Endothelial cell of umbilical vein (primary cell): ENCODE results near the gene ANGPTL3. TPM values are rescaled to one million over a fixed set of nuclear protein-coding genes. Genes with fewer than 3 reads are reported as not detected.

Experiments
- BruUV-seq: library from RNA; stranded (reverse); fragments of 400-500 nt; replicated peaks from 2 replicates; lab custom pipeline; 2021; lab: Mats Ljungman, UMichigan
- CTCF ChIA-PET: fragments of 300-600, 350-600 bp; sonication (Branson Sonifier 250); formaldehyde crosslinking; loops from one replicate; lab custom pipeline; 2021; ENCODE audit warnings: antibody characterized with exemption, inconsistent platforms; lab: Charles Lee
- POLR2A ChIA-PET: fragments of 300-600, 350-600 bp; sonication (Branson Sonifier 250); formaldehyde crosslinking; loops from one replicate; lab custom pipeline; 2021; ENCODE audit warnings: antibody characterized with exemption, inconsistent platforms; lab: Charles Lee
- DNase-seq: peaks from one replicate; pipeline ENCODE4 v3.0.0-alpha.2; 2011; ENCODE audit warnings: low read depth, low spot score
- FAIRE-seq: peaks from 2 replicates; lab custom pipeline; 2011; peaks lifted over from hg19 to GRCh38; lab: Jason Lieb, UNC
- H2AFZ ChIP-seq: 2 replicates; pipeline ENCODE4 v1.6.0; 2012; ENCODE audit warnings: low read depth, low read length, control low read depth, inconsistent platforms
- H3K27ac ChIP-seq: 2 replicates; pipeline ENCODE4 v1.5.1; 2011; ENCODE audit warnings: low read depth, mild to moderate bottlenecking, control low read depth, low read length, moderate library complexity; ENCODE audit not compliant: insufficient read depth
- H3K27me3 ChIP-seq, 2 experiments: 2 replicates each; pipeline versions ENCODE4 v1.6.0 to v1.6.1; 2011; ENCODE audit warnings: low read length in 2 of 2, mixed read lengths in 1 of 2; ENCODE audit not compliant: control insufficient read depth in 2 of 2, insufficient read depth in 2 of 2
- H3K36me3 ChIP-seq, 2 experiments: 2 replicates in 1 of 2; 3 replicates in 1 of 2; pipeline ENCODE4 v1.5.1; 2011; ENCODE audit warnings: low read length in 2 of 2, mild to moderate bottlenecking in 1 of 2, moderate library complexity in 1 of 2; ENCODE audit not compliant: control insufficient read depth in 2 of 2, insufficient read depth in 2 of 2; ENCODE audit errors: extremely low read depth in 1 of 2
- H3K4me1 ChIP-seq: 3 replicates; pipeline ENCODE4 v1.5.1; 2011; ENCODE audit warnings: mild to moderate bottlenecking, low read length; ENCODE audit not compliant: control insufficient read depth, insufficient read depth; ENCODE audit errors: extremely low read depth
- H3K4me2 ChIP-seq: 2 replicates; pipeline ENCODE4 v1.6.1; 2011; ENCODE audit warnings: low read length, control low read depth, mixed read lengths; ENCODE audit not compliant: insufficient read depth
- H3K4me3 ChIP-seq, 3 experiments: fragments of 200-600 bp in 1 of 3; sonication (generic), shearing (Covaris generic) in 1 of 3; replicated peaks in 1 of 3; 2 replicates each; pipeline ENCODE4 v1.5.1; 2011 to 2016; ENCODE audit warnings: control low read depth in 3 of 3, low read length in 3 of 3, mild to moderate bottlenecking in 2 of 3, inconsistent platforms in 1 of 3, low read depth in 1 of 3, moderate library complexity in 1 of 3; ENCODE audit not compliant: insufficient read depth in 1 of 3
- H3K79me2 ChIP-seq: 2 replicates; pipeline ENCODE4 v1.6.0; 2012; ENCODE audit warnings: low read length, inconsistent platforms; ENCODE audit not compliant: control insufficient read depth, insufficient read depth
- H3K9ac ChIP-seq: replicated peaks from 2 replicates; pipeline ENCODE3; 2011; ENCODE audit warnings: low read length, control low read depth; ENCODE audit not compliant: insufficient read depth; ENCODE audit errors: extremely low read depth
- H3K9me1 ChIP-seq: replicated peaks from 3 replicates; pipeline ENCODE4 v1.6.0; 2011; ENCODE audit warnings: mild to moderate bottlenecking, low read length; ENCODE audit not compliant: control insufficient read depth, insufficient read depth; ENCODE audit errors: extremely low read depth
- H3K9me3 ChIP-seq: replicated peaks from 2 replicates; pipeline ENCODE4 v1.5.1; 2012; ENCODE audit warnings: low read length, inconsistent platforms; ENCODE audit not compliant: control insufficient read depth, insufficient read depth
- H4K20me1 ChIP-seq: replicated peaks from 2 replicates; pipeline ENCODE3; 2011; ENCODE audit warnings: mild to moderate bottlenecking, low read length; ENCODE audit not compliant: control insufficient read depth, insufficient read depth; ENCODE audit errors: extremely low read depth
- CTCF ChIP-seq, 2 donors: IDR thresholded peaks; 1 replicate in 1 of 2; 2 replicates in 1 of 2; pipeline ENCODE4 v1.5.1; 2011; ENCODE audit warnings: low read length in 2 of 2, mild to moderate bottlenecking in 2 of 2, moderate library complexity in 2 of 2, control low read depth in 1 of 2, inconsistent platforms in 1 of 2, low read depth in 1 of 2; ENCODE audit not compliant: insufficient read depth in 1 of 2; ENCODE audit errors: extremely low read depth in 1 of 2
- EZH2 ChIP-seq: IDR thresholded peaks from 2 replicates; pipeline ENCODE4 v1.6.1; 2012; ENCODE audit warnings: borderline replicate concordance, low read depth, mild to moderate bottlenecking, moderate library complexity, low read length, inconsistent platforms; ENCODE audit not compliant: severe bottlenecking
- MAX ChIP-seq: IDR thresholded peaks from 2 replicates; pipeline ENCODE4 v1.6.1; 2011; ENCODE audit not compliant: insufficient read depth, insufficient read length
- dilution Hi-C: fragments of 300-500 bp; cut with MboI; formaldehyde crosslinking; loops from one replicate; pipeline ENCODE4 v1.15.0; 2019; ENCODE audit warnings: low sequenced_read_pairs; ENCODE audit not compliant: extremely low pct_ligation_motif_present
- intact Hi-C: fragments of 100-400 bp; cut with micrococcal nuclease; formaldehyde crosslinking; loops from one replicate; pipeline ENCODE4 v1.10.0; 2022
- polyA plus RNA-seq, 4 experiments: library from polyadenylated mRNA; depleted of rRNA in 3 of 4; stranded (reverse) in 3 of 4; unstranded in 1 of 4; fragments of >200 nt; gene quantifications; 2 replicates each; pipeline versions ENCODE4 v1.2.1 to v1.2.3, GENCODE V29; 2011 to 2012; ENCODE audit warnings: missing spikeins in 1 of 4
- total RNA-seq: library from RNA; stranded (reverse); gene quantifications from 2 replicates; pipeline ENCODE4 v1.2.3, GENCODE V29; 2021

ANGPTL3 gene
- total and polyA plus RNA-seq, 2 donors (not counting 3 experiments of a cell fraction or from before 2014, with no cell fraction given) = not detected

GRCh38 chr1:62613890-62614289 lies 16.6 kb downstream of the ANGPTL3 start:
- no TSS peak for BruUV-seq

More at GRCh38 chr1:62613890-62614289, 16.6 kb downstream of the ANGPTL3 start:
- dilution Hi-C loops = no loop called here
- no peak overlapping the region for H3K9ac ChIP-seq
- no peak overlapping the region for H3K27ac ChIP-seq
- no peaks in the 10 kb centered on the region for H3K9me3 ChIP-seq
- no peaks in the 10 kb centered on the region for H3K36me3 ChIP-seq
- H3K4me2 ChIP-seq = no peak overlapping the region
- TF ChIP-seq EZH2 (no peak), CTCF (IDR thresholded peaks at IDR 0.05; ENCODE audit: extremely low read depth in 1 of 2, insufficient read depth in 1 of 2, low read depth in 1 of 2, low read length in 2 of 2) (no peak), MAX (no peak)
- no peaks in the 10 kb centered on the region for H3K4me1 ChIP-seq
- CTCF ChIA-PET = interaction anchor here (0.9 to 1.2 kb wide), 2 partner anchors 132 to 271 kb away, joined by 3 read pairs; no protein-coding TSS in a partner anchor
- H3K79me2 ChIP-seq = no peaks in the 10 kb centered on the region
- no peaks in the 10 kb centered on the region for H3K27me3 ChIP-seq
- no peak for DNase-seq
- intact Hi-C loops = no loop called here
- POLR2A ChIA-PET = no interaction called here
- H4K20me1 ChIP-seq = no peaks in the 10 kb centered on the region
- H3K4me3 ChIP-seq = no peak overlapping the region
- no peaks in the 10 kb centered on the region for H3K9me1 ChIP-seq
- H2AFZ ChIP-seq = no peak overlapping the region
- no peak for FAIRE-seq
